ENCODE results near the gene ANTXR1.

Gene ANTXR1

DNA sequence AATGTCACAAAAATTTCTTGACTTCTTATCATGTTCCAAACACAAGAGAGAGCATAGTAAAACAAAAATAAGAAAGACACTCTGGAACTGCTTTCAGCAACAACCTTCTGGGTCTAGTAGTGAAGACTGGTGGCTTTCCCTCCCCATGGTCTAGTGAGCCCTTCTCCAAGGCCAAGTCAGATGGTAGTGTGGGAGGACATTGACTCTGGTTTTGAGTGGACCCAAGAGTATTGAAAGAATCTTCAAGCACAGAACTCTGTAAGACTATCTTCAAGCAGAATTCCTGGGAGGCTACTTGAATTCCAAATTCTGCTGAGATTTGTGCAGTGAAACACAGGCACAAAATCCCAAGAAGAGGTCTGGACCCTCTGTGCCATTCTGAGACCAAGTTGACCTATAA is 21.1 kb downstream of the ANTXR1 start:
- no peak for DNase-seq (ENCODE audit: low read depth in 2 of 2)

DNA sequence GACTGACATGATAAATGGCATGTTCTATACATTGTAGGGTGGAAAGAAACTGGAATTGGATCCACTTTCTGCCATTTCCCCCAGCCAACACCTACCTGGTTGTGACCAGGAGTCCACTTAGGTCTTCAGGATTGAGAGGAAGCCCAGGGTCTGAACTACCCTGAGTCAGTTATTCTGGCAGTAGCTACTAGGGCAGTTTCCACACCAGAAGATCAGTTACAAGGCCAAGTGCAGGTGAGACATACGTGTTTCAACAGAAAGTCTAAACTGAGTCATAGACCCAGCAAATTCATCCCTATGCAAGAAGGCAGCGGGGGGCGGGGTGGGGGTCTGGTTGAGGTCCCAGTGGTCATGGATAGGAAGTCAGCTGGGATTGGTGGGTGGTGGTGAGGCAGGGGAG is 21.9 kb downstream of the ANTXR1 start:
- DNase-seq (ENCODE audit: low read depth in 2 of 2): no peak

DNA sequence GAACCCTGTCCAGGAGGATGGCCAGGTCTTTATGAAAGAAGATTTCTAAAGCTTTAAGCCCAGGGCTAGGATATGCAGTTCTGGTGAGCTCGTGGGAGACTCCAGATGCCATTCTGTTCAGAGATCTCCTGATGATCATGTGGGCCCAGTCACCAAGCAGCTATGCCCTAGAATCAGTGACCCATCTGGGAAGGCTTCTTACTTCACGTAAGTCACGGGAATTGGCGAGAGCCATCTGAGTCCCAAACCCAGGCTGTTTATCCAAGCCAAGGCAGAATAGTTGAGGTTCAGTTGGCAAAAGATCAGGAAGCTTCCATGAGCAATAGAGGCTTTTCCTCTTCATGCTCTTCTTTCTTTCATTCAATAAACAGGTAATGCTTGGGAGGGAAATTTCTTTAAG is 23.9 kb downstream of the ANTXR1 start:
- no peak for DNase-seq (ENCODE audit: low read depth in 2 of 2)

GRCh38 chr2:69041214-69041613 is 28.2 kb downstream of the ANTXR1 start:
- no peak for DNase-seq (ENCODE audit: low read depth in 2 of 2)

GRCh38 chr2:69043736-69044400 is 30.9 kb downstream of the ANTXR1 start:
- DNase-seq (ENCODE audit: low read depth in 2 of 2): no peak

GRCh38 chr2:69046221-69046662 is 33.3 kb downstream of the ANTXR1 start:
- no peak for DNase-seq (ENCODE audit: low read depth in 2 of 2)

DNA sequence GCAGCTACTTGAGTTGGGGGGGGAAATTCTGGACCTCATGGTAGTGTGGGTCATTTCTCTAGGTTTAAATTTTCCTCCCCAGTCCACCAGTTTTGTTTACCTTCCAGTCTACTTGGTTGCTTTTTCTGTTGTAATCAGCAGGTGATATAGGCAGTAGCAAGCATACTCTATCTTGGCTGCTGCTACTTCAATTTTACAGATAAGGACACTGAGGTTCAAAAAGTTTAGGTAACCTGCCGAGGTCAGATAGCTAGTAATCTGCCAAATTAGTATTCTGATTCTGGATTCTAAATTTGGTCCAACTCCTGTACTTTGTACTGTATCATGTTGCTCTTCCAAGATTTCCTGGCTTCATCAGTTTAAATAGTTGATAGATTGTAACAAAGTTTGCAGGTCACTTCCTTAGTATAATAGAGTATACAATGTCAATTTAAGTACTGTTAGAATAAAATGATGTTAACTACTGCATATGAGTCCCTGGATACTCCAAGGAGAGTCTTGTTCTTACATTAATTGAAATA is 34.7 kb downstream of the ANTXR1 start:
- no peak for DNase-seq (ENCODE audit: low read depth in 2 of 2)

DNA sequence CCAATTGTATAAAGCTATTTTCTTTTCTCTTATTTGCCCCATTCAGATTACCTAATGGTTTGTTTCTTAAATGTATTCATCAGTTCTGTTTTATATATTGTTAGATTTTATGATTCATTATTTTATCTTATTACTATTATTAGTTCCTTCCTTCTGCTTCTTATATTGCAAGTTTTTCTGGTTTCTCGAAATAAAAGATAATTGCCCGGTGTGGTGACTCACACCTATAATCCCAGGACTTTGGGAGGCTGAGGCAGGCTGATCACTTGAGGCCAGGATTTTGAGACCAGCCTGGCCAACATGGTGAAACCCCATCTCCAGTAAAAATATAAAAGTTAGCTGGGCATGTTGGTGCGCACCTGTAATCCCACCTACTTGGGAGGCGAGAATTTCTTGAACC is 37.8 kb downstream of the ANTXR1 start:
- no peak for DNase-seq (ENCODE audit: low read depth in 2 of 2)

DNA sequence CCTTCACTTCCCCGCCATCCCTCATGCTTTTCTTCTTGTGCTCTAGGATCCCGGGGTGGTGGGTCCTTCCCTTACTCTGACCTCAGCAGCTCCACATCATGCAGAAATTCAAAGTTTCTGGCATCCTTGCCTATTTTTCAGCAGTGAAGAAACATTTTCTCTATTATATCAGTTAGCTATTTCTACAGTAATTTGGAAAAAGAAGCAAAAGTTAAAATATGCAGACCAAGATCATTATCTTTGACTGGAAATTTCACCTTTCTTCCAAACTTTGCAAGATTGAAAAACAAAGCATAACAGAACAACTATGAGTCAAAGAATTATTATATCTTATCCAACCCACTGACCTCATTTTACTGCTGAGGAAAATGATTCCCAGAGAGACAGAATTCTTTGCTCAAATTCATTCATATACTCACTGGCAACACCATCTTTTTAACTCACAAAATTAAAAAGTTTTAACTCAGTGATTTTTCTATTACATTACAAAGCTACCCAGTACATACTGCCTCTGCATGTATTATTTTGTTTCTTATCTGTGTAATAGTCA is 40.5 kb downstream of the ANTXR1 start:
- no peak for DNase-seq (ENCODE audit: low read depth in 2 of 2)

DNA sequence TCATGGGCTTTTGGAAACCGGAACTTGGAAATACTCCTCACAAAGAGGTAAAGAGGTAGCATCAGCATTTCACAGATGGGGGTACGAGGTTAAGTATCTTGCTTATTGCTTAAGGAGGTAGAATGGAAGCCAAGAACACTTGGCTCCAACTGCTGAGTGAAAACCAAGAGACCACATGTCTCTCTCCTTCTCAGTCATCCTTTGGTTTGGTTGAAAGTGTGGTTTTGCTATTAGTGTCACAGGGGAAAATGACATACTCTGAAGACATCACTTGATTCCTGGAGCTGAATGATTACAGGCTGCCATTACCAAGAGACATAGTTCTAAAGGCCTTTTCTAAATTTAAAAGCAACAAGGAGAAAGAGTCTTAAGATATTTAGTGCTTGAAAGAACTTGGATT is 41.5 kb downstream of the ANTXR1 start:
- DNase-seq (ENCODE audit: low read depth in 2 of 2): no peak

DNA sequence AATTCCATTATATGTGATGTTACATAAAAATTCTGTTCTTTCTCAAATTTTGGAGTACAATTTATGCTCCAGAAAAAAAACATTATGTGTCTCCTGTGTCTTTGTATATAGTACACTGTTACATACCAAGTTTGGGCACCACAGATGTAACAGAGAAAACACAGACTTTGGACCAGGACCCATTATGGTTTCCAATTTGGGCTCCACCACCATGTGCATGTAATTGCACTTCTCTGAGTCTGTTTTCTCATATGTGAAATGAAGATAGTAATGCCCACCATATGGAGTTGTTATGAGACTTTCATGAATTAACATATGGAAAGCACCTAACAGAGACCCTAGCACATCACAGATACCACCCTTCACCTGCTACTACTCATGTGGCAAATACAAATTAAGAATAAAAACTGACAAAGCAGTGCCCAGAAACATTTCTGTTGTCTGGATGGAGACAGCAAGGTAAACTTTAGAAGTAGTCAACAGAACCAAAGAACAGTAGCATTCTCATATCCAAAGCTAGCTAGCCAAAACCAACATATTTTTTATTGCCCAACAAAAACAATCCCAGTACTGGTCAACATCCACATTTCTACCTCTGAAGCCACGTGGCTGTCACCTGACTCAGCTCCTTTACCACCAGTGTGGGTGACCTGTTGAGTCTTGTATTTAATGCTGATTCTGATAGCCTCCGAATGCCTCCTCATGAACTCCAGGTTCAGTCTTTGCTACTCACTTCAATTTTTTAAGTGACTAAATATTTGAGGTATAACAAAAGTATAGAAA is 42.9 kb downstream of the ANTXR1 start:
- no peak for DNase-seq (ENCODE audit: low read depth in 2 of 2)

- no peak for DNase-seq (ENCODE audit: low read depth in 2 of 2)
Measured at GRCh38 chr2:69057660-69058059, 44.7 kb downstream of the ANTXR1 start.

- DNase-seq (ENCODE audit: low read depth in 2 of 2): no peak
Measured at GRCh38 chr2:69059731-69060290, 46.8 kb downstream of the ANTXR1 start.

GRCh38 chr2:69060938-69061501 is 48.0 kb downstream of the ANTXR1 start:
- DNase-seq (ENCODE audit: low read depth in 2 of 2): no peak

DNA sequence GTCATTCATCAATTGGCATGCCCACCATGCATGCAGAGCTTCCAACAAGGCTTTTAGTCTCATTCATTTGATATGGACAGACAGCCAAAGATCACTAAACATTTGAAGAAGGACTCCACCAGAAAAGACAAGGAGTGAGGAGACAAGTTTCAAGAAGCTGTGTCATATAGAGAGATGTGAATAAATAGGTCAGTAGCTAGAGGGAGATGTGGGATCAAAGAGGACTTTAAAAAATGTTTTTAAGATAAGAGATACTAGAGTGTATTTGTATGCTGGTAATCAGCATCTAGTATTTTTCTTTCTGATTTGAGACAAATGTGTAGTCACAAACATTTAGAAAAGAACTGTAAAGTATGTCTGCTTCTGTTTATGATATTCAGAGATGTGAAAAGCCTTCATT is 48.5 kb downstream of the ANTXR1 start:
- DNase-seq (ENCODE audit: low read depth in 2 of 2): no peak

DNA sequence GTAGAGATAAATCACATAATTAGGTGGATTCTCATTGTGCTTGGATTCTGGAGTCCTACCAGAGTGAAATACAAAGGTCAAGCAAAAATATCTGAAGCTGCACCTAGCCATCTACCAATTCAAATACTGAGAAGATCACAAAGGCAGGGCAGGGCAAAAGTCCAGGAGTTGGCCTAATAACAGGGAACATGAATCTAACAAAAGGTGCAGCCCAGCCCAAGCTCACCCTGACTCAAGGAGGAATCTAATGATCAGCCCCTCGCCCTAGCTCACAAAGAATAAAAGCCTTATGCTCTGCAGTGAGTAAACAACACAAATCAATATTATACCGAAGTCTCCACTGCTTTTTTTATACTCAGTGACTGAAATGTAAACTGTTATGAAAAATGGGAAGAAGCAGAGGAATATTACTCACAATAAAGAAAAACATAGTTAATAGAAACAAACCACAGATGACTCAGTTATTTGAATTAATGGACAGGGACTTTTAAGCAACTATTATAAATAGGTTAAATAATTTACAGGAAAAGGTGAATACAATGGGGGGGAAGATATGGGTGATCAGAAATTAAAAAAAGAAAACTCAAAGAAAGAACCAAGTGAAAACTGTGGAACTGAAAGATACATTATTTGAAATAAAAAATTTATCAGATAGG is 49.5 kb downstream of the ANTXR1 start:
- no peak for DNase-seq (ENCODE audit: low read depth in 2 of 2)

DNA sequence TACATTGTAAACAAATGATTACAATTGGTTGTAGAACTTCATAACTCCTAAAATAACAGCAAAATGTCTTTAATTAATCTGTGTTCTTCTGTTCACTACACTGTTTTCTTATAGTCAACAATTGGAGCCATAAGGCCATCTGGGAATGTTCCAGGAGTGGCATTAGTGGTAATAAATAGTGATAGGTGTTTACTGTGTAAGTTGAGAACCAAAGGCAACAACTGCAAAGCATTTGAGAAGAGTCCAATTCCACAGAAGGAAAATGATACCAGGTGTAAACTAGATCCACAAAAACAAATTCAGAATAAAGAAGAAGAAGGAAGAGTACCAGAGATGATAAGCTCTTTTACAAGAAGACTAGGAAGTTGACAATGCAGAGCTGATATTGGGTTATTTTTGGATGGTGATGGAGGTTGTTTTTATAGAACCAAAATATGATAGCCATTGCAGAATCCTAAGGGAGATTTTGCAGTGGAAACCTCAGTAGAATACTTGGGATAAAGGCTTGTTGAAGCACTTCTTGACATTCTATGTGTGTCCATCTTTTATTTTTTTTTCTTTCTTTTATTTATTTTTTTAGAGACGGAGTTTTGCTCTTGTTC is 52.9 kb downstream of the ANTXR1 start:
- no peak for DNase-seq (ENCODE audit: low read depth in 2 of 2)

GRCh38 chr2:69067026-69067630 is 54.1 kb downstream of the ANTXR1 start:
- DNase-seq (ENCODE audit: low read depth in 2 of 2): no peak

DNA sequence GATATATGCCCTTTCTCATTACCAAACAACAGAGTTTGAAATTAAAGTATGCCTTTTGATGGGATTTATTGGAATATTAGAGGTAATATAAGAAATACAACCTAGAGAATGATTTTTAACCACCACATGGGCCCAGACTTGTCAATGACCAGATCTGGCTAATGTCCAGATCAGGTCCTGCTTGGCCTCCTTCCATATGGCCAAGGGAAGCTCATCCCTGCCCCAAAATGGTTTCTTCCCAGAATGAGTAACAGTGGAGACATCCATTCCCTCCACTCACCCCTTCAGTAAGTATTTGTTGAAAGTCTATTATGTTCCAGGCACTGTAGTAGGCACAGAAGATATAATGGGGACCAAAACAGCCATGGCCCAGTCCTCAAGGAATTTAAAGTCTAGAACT is 54.9 kb downstream of the ANTXR1 start:
- DNase-seq (ENCODE audit: low read depth in 2 of 2): no peak

DNA sequence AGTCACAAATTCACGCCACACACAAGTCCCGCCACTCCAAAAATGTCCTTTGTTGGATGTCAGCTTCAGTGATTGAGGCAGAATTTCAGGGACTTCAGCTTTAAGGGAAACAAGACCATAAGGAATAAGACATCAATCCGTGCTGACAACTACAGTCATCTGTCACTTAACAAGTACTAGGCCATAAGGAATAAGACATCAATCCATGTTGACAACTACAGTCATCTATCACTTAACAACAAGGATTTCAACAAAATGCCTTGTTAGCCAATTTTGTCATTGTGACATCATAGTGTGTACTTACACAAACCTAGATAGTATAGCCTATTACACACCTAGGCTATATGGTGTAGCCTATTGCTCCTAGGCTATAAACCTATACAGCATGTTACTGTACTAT is 58.0 kb downstream of the ANTXR1 start:
- DNase-seq (ENCODE audit: low read depth in 2 of 2): no peak

Measured in stimulated activated CD4-positive, alpha-beta T cell treated with anti-CD3 and anti-CD28 coated beads, Interleukin-1b, Interleukin-23, amount 100 ng/mL, for 1 hour (primary cell).